Left ventricle myocardium inferior (tissue), 1 donor: Measurements from ENCODE around the gene CDKN1C. TPM values are rescaled to one million over a fixed set of nuclear protein-coding genes. Genes with fewer than 3 reads are reported as not detected.

Experiments used
- DNase-seq: peaks from one replicate; pipeline ENCODE4 v3.0.0-alpha.2; 2020
- H3K27ac ChIP-seq: fragments of 200-600 bp; replicated peaks from 2 replicates; pipeline ENCODE4 v1.8.0; 2021
- H3K27me3 ChIP-seq: fragments of 200-600 bp; 2 replicates; pipeline ENCODE4 v1.8.0; 2021; ENCODE audit warnings: low read depth
- H3K36me3 ChIP-seq: fragments of 200-600 bp; 2 replicates; pipeline ENCODE4 v1.8.0; 2021
- H3K4me1 ChIP-seq: fragments of 200-600 bp; 2 replicates; pipeline ENCODE4 v1.8.0; 2021
- H3K4me3 ChIP-seq: fragments of 200-600 bp; 2 replicates; pipeline ENCODE4 v1.8.0; 2021; ENCODE audit warnings: mild to moderate bottlenecking, moderate library complexity
- H3K9me3 ChIP-seq: fragments of 200-600 bp; replicated peaks from 2 replicates; pipeline ENCODE4 v1.8.0; 2021
- CTCF ChIP-seq: fragments of 200-600 bp; IDR thresholded peaks from 2 replicates; pipeline ENCODE4 v1.8.0; 2021; ENCODE audit warnings: antibody characterized with exemption, mild to moderate bottlenecking, borderline replicate concordance
- intact Hi-C: fragments of 100-400 bp; cut with micrococcal nuclease; formaldehyde crosslinking; loops from one replicate; pipeline ENCODE4 v1.11.0; 2022
- total RNA-seq: library from RNA; stranded (reverse); fragmentation: NEBNext Ultra II Directional; extraction: Animal tissue kit (Norgen Biotek cat#: 25700); gene quantifications from one replicate; pipeline ENCODE4 v1.2.1, GENCODE V29; 2021
- donor health status: DM: no; HTN: yes; CAD: no; lungs with severe emphysema.

Gene CDKN1C
- total RNA-seq, 1 donor from 2014 or later: 33.0 TPM

DNA sequence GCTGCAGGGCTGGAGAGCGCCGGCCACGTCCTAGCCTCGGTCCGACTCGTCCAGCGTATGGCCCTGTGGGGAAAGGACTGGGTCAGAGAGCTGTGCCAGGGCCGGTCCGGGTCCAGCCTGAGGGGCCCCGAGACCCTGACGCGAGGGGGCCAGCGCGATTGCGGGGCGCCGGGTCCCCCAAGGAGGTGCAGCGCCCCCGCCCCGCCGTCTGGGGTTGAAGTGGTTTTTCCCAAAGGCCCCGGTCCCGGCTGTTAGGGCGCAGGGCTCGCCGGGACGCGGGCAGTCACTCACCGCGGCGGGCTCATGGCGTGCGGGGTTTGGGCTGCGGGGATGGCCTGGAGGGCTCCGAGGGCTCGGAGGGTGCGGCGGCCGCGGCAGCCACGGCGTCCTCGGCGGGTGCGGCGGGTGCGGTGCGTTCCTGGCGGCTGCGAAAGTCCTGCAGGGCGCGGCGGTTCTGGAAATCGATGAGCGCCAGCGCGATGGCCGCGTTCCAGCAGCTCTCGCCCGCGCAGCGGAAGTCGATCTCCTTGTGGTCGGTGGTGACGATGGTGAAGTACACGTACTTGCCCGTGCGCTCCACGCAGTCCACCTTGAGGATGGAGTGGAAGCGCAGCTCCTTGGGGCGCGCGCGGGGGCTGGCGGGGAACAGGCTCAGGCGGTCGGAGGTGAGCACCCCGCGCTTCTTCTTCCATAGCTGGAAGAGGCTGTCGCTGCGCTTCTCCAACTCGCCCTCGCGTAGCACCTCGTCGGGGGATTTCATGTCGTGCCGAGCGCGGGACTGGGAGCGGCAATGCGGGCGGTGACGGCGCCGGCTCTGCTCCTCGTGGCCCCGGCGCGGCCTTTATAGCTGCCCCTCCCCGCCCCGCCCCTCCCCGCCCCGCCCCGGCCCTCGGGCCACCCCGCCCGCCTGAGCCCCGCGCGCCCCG is 43.3 kb upstream of the CDKN1C start, which contains the start of gene PHLDA2:
Gene PHLDA2 (minus strand): TSS at position 816 of the 926 bp plus-strand sequence. CDS start 56 bp downstream, at position 760.
- DNase-seq: peak; percentile 44
- Histone ChIP-seq H3K36me3 (no peaks in the 10 kb centered on the region), H3K4me3 (peak within 1 kb of the TSS; percentile 68), H3K27me3 (peaks cover 77% of the 10 kb centered on the region), H3K9me3 (no peaks in the 10 kb centered on the region), H3K4me1 (peaks cover 30% of the 10 kb centered on the region), H3K27ac (peak within 1 kb of the TSS; percentile 23)
- intact Hi-C loops: no loop called here
- TF ChIP-seq CTCF: no peak

DNA sequence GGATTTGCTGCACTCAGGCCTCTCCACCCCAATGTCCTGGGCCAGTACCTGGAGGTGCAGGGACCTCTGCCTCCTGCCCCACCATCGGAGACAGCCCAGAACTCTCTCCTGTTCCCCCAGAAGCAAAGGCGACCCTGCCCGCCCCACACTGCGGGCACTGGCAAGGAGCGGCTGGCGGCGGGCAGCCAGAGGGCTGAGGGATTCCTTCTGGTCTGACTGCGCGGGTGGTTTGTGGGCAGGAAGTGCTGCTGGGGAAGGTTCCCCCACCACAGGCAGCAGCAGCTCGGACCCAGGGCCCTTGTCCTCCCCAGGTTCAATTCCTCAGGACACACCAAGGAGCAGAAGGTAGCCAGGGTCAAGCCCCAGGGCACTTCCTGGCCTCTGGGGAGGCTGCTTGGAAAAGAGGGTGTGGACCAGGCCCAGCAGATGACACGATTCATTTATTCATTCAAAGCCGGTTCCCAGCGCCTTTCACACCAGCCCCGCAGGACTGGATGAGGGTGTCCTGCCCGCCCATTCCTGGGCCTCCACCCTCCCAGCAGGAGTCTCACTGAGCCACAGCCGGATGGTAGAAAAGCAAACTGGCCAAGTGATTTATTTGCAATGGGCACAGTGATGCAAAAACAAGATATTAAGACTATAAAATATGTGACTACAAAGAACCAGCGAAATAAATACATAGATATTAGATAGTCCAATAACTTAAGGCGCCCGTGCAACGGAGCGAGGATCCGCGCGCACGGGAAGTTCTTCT is 42.5 kb upstream of the CDKN1C start:
- intact Hi-C loops: no loop called here
- Histone ChIP-seq H3K36me3 (no peaks in the 10 kb centered on the region), H3K27ac (no peak overlapping the region), H3K4me3 (peak overlapping the region; percentile 68), H3K9me3 (no peaks in the 10 kb centered on the region), H3K4me1 (peaks cover 30% of the 10 kb centered on the region), H3K27me3 (peaks cover 81% of the 10 kb centered on the region)
- DNase-seq: peak; percentile 8
- no peak for TF ChIP-seq CTCF

- peak; percentile 6 for DNase-seq
- intact Hi-C loops: no loop called here
- Histone ChIP-seq H3K36me3 (no peaks in the 10 kb centered on the region), H3K4me3 (no peak overlapping the region), H3K4me1 (peaks cover 30% of the 10 kb centered on the region), H3K27me3 (peaks cover 79% of the 10 kb centered on the region), H3K27ac (no peak overlapping the region), H3K9me3 (no peaks in the 10 kb centered on the region)
- TF ChIP-seq CTCF: no peak
Measured at GRCh38 chr11:2927121-2927800, 41.7 kb upstream of the CDKN1C start.

- TF ChIP-seq CTCF: no peak
- peaks cover 79% of the 10 kb centered on the region for H3K27me3 ChIP-seq
- H3K4me3 ChIP-seq: no peak overlapping the region
- H3K4me1 ChIP-seq: peaks cover 30% of the 10 kb centered on the region
- DNase-seq: no peak
- H3K9me3 ChIP-seq: no peaks in the 10 kb centered on the region
- H3K27ac ChIP-seq: no peak overlapping the region
- intact Hi-C loops: no loop called here
- H3K36me3 ChIP-seq: no peaks in the 10 kb centered on the region
Measured at GRCh38 chr11:2926611-2927051, 41.1 kb upstream of the CDKN1C start.
